Activated naive CD8-positive, alpha-beta T cell treated with anti-CD3 and anti-CD28 coated beads for 36 hours (primary cell): ENCODE results near the gene PDE3B. TPM values are rescaled to one million over a fixed set of nuclear protein-coding genes. Genes with fewer than 3 reads are reported as not detected.
"Not testable (repeated sequence)": the region's sequence is repeated elsewhere in the genome, so short reads cannot be mapped to it uniquely, and the experiment has no call there.

Source experiments
- DNase-seq: peaks from one replicate; pipeline ENCODE4 v3.0.0; 2021
- H3K27ac Mint-ChIP-seq: one replicate; pipeline ENCODE4 v1.8.0; 2022; ENCODE audit warnings: mild to moderate bottlenecking, moderate library complexity, mixed read lengths
- H3K27me3 Mint-ChIP-seq: one replicate; pipeline ENCODE4 v1.8.0; 2022; ENCODE audit warnings: mild to moderate bottlenecking, mixed read lengths
- H3K36me3 Mint-ChIP-seq: one replicate; pipeline ENCODE4 v1.8.0; 2021; ENCODE audit warnings: mild to moderate bottlenecking, mixed read lengths
- H3K4me1 Mint-ChIP-seq: one replicate; pipeline ENCODE4 v1.8.0; 2021; ENCODE audit warnings: mixed read lengths
- H3K4me3 Mint-ChIP-seq: one replicate; pipeline ENCODE4 v1.8.0; 2022; ENCODE audit warnings: mild to moderate bottlenecking, moderate library complexity, mixed read lengths
- H3K9me3 Mint-ChIP-seq: one replicate; pipeline ENCODE4 v1.8.0; 2022; ENCODE audit warnings: mixed read lengths
- total RNA-seq, 2 experiments: library from RNA; stranded (reverse); gene quantifications; one replicate each; pipeline ENCODE4 v1.2.3, GENCODE V29; 2021

Gene PDE3B
- total RNA-seq, 2 experiments from 2014 or later = 44.4 to 46.5 TPM

- H3K9me3 Mint-ChIP-seq = peaks cover 3% of the 10 kb centered on the region
- peaks cover 51% of the 10 kb centered on the region for H3K36me3 Mint-ChIP-seq
- H3K27me3 Mint-ChIP-seq = no peaks in the 10 kb centered on the region
- no peak for DNase-seq
- no peak overlapping the region for H3K27ac Mint-ChIP-seq
- no peak overlapping the region for H3K4me3 Mint-ChIP-seq
- H3K4me1 Mint-ChIP-seq = peaks cover 24% of the 10 kb centered on the region
Measured at GRCh38 chr11:14875163-14875562, 231.6 kb downstream of the PDE3B start.

- no peak overlapping the region for H3K27ac Mint-ChIP-seq
- DNase-seq = no peak
Measured at GRCh38 chr11:14881576-14882193, 238.1 kb downstream of the PDE3B start.

GRCh38 chr11:14882196-14882595, 238.6 kb downstream of the PDE3B start:
- Mint-ChIP-seq H3K27me3 (no peaks in the 10 kb centered on the region), H3K36me3 (peaks cover 60% of the 10 kb centered on the region), H3K9me3 (peaks cover 12% of the 10 kb centered on the region), H3K27ac (no peak overlapping the region), H3K4me1 (peaks cover 22% of the 10 kb centered on the region), H3K4me3 (no peak overlapping the region)
- DNase-seq = no peak

More at GRCh38 chr11:14881576-14882193, 238.1 kb downstream of the PDE3B start:
- peaks cover 18% of the 10 kb centered on the region for H3K4me1 Mint-ChIP-seq
- H3K9me3 Mint-ChIP-seq = peaks cover 12% of the 10 kb centered on the region
- H3K36me3 Mint-ChIP-seq = peaks cover 59% of the 10 kb centered on the region
- H3K27me3 Mint-ChIP-seq = no peaks in the 10 kb centered on the region
- H3K4me3 Mint-ChIP-seq = no peak overlapping the region

GRCh38 chr11:14883683-14884082, 240.1 kb downstream of the PDE3B start:
- peaks cover 49% of the 10 kb centered on the region for H3K36me3 Mint-ChIP-seq
- not testable (repeated sequence) for DNase-seq, H3K27me3 Mint-ChIP-seq, H3K4me3 Mint-ChIP-seq, H3K27ac Mint-ChIP-seq
- H3K4me1 Mint-ChIP-seq = peaks cover 22% of the 10 kb centered on the region
- peaks cover 11% of the 10 kb centered on the region for H3K9me3 Mint-ChIP-seq

GRCh38 chr11:14884667-14885273, 241.2 kb downstream of the PDE3B start:
- H3K4me3 Mint-ChIP-seq = no peak overlapping the region
- peak overlapping the region; percentile 57 for H3K27ac Mint-ChIP-seq
- DNase-seq = no peak
- peaks cover 26% of the 10 kb centered on the region for H3K4me1 Mint-ChIP-seq
- H3K36me3 Mint-ChIP-seq = peaks cover 50% of the 10 kb centered on the region
- peaks cover 15% of the 10 kb centered on the region for H3K9me3 Mint-ChIP-seq
- H3K27me3 Mint-ChIP-seq = no peaks in the 10 kb centered on the region

- H3K9me3 Mint-ChIP-seq = peaks cover 14% of the 10 kb centered on the region
- peaks cover 42% of the 10 kb centered on the region for H3K36me3 Mint-ChIP-seq
- no peak overlapping the region for H3K27ac Mint-ChIP-seq
- H3K4me1 Mint-ChIP-seq = peaks cover 35% of the 10 kb centered on the region
- no peaks in the 10 kb centered on the region for H3K27me3 Mint-ChIP-seq
- DNase-seq = no peak
- no peak overlapping the region for H3K4me3 Mint-ChIP-seq
Measured at GRCh38 chr11:14886513-14886912, 242.9 kb downstream of the PDE3B start.

GRCh38 chr11:14891143-14892035, 247.8 kb downstream of the PDE3B start:
- H3K4me3 Mint-ChIP-seq = peak overlapping the region; percentile 84
- peaks cover 6% of the 10 kb centered on the region for H3K9me3 Mint-ChIP-seq
- H3K27ac Mint-ChIP-seq = peak overlapping the region; percentile 97
- H3K27me3 Mint-ChIP-seq = no peaks in the 10 kb centered on the region
- peaks cover 51% of the 10 kb centered on the region for H3K4me1 Mint-ChIP-seq
- H3K36me3 Mint-ChIP-seq = peaks cover 28% of the 10 kb centered on the region
- DNase-seq = peak; percentile 89

- Mint-ChIP-seq H3K4me3 (peak within 1 kb of the TSS; percentile 84), H3K27me3 (no peaks in the 10 kb centered on the region), H3K27ac (peak within 1 kb of the TSS; percentile 97), H3K4me1 (peaks cover 44% of the 10 kb centered on the region), H3K36me3 (peaks cover 21% of the 10 kb centered on the region), H3K9me3 (peaks cover 6% of the 10 kb centered on the region)
- peak; percentile 89 for DNase-seq
Measured at GRCh38 chr11:14892036-14892556, 248.5 kb downstream of the PDE3B start, which contains the start of gene CYP2R1. TSS of gene CYP2R1 (minus strand) at chr11:14892231. CDS start at chr11:14892205, 26 bp downstream.

- peaks cover 6% of the 10 kb centered on the region for H3K9me3 Mint-ChIP-seq
- H3K27ac Mint-ChIP-seq = peak overlapping the region; percentile 79
- H3K36me3 Mint-ChIP-seq = peaks cover 21% of the 10 kb centered on the region
- DNase-seq = no peak
- peak overlapping the region; percentile 81 for H3K4me3 Mint-ChIP-seq
- H3K27me3 Mint-ChIP-seq = no peaks in the 10 kb centered on the region
- H3K4me1 Mint-ChIP-seq = peaks cover 43% of the 10 kb centered on the region
Measured at GRCh38 chr11:14892577-14892976, 249.0 kb downstream of the PDE3B start.

- H3K4me3 Mint-ChIP-seq = no peak overlapping the region
- no peaks in the 10 kb centered on the region for H3K27me3 Mint-ChIP-seq
- DNase-seq = peak; percentile 42
- H3K27ac Mint-ChIP-seq = peak overlapping the region; percentile 65
- peaks cover 33% of the 10 kb centered on the region for H3K4me1 Mint-ChIP-seq
- peaks cover 13% of the 10 kb centered on the region for H3K36me3 Mint-ChIP-seq
- H3K9me3 Mint-ChIP-seq = peaks cover 2% of the 10 kb centered on the region
Measured at GRCh38 chr11:14894657-14895598, 251.3 kb downstream of the PDE3B start.

GRCh38 chr11:14898355-14898754, 254.8 kb downstream of the PDE3B start:
- no peak overlapping the region for H3K4me3 Mint-ChIP-seq
- DNase-seq = no peak
- no peaks in the 10 kb centered on the region for H3K27me3 Mint-ChIP-seq
- H3K4me1 Mint-ChIP-seq = peaks cover 22% of the 10 kb centered on the region
- H3K27ac Mint-ChIP-seq = no peak overlapping the region
- no peaks in the 10 kb centered on the region for H3K9me3 Mint-ChIP-seq
- peaks cover 5% of the 10 kb centered on the region for H3K36me3 Mint-ChIP-seq

- H3K9me3 Mint-ChIP-seq = no peaks in the 10 kb centered on the region
- DNase-seq = no peak
- H3K4me1 Mint-ChIP-seq = peaks cover 22% of the 10 kb centered on the region
- H3K4me3 Mint-ChIP-seq = no peak overlapping the region
- H3K36me3 Mint-ChIP-seq = peaks cover 5% of the 10 kb centered on the region
- no peak overlapping the region for H3K27ac Mint-ChIP-seq
- H3K27me3 Mint-ChIP-seq = no peaks in the 10 kb centered on the region
Measured at GRCh38 chr11:14898906-14899305, 255.3 kb downstream of the PDE3B start.

GRCh38 chr11:14902650-14903350, 259.2 kb downstream of the PDE3B start:
- no peak overlapping the region for H3K4me3 Mint-ChIP-seq
- peaks cover 36% of the 10 kb centered on the region for H3K4me1 Mint-ChIP-seq
- no peak overlapping the region for H3K27ac Mint-ChIP-seq
- no peak for DNase-seq
- H3K36me3 Mint-ChIP-seq = no peaks in the 10 kb centered on the region
- H3K27me3 Mint-ChIP-seq = no peaks in the 10 kb centered on the region
- H3K9me3 Mint-ChIP-seq = no peaks in the 10 kb centered on the region

GRCh38 chr11:14904745-14905103, 261.1 kb downstream of the PDE3B start:
- H3K27ac Mint-ChIP-seq = peak overlapping the region; percentile 79
- H3K4me1 Mint-ChIP-seq = peaks cover 49% of the 10 kb centered on the region
- H3K36me3 Mint-ChIP-seq = no peaks in the 10 kb centered on the region
- peak; percentile 79 for DNase-seq
- H3K4me3 Mint-ChIP-seq = peak overlapping the region; percentile 88
- H3K9me3 Mint-ChIP-seq = no peaks in the 10 kb centered on the region
- no peaks in the 10 kb centered on the region for H3K27me3 Mint-ChIP-seq
